A549 treated with AZD2906 at 1 μM for 4 hours (cell line): ENCODE measurements around the gene GLG1. TPM values are rescaled to one million over a fixed set of nuclear protein-coding genes. Genes with fewer than 3 reads are reported as not detected.

Source experiments
- total RNA-seq: library from RNA; stranded (reverse); fragments of 200-300 nt; extraction: Qiagen RNA extraction; gene quantifications from 5 replicates; pipeline ENCODE4 v1.2.3, GENCODE V29; 2022

The GLG1 gene
- total RNA-seq = 42.0 to 55.6 TPM (median 50.0 TPM) in 5 replicates

DNA sequence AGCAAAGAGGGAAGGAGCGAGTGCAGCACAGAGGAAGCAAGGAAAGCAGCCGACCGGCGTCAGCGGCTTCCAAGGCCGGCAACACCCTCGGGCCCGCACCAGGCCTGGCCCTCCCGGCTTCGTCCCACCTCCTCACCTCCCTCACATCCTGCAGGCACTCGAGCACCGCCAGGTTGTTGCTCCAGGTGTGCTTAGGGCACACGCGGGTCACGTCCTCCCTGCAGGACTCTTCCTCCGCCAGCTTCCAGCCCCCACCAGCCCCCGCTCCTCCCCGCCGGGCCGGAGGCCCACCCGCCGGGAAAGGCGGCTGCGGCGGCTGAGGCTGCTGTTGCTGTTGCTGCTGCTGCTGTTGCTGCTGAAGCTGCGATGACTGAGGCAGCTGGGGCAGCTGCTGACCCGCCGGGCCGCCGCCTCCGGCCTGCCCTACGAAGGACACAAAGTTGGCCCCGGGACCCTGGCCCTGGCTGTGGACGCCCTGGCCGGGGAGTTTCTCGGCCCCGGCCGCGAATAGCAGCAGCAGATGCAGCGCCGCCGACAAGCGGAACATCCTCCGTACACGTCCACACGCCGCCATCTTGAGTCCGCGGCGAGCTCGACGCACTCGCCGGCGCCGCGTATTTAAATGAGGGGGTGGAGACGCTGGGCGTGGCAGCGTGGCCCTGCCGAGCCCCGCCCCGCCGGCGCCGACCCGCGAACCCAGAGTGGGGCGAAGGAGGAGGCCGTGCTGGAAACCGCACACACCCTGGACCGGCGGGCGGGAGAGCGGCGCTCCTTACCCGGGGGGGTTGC, at the start of gene GLG1:
GLG1 (minus strand) TSS at position 594 of the 789 bp plus-strand sequence; CDS start at position 574, 20 bp downstream.

DNA sequence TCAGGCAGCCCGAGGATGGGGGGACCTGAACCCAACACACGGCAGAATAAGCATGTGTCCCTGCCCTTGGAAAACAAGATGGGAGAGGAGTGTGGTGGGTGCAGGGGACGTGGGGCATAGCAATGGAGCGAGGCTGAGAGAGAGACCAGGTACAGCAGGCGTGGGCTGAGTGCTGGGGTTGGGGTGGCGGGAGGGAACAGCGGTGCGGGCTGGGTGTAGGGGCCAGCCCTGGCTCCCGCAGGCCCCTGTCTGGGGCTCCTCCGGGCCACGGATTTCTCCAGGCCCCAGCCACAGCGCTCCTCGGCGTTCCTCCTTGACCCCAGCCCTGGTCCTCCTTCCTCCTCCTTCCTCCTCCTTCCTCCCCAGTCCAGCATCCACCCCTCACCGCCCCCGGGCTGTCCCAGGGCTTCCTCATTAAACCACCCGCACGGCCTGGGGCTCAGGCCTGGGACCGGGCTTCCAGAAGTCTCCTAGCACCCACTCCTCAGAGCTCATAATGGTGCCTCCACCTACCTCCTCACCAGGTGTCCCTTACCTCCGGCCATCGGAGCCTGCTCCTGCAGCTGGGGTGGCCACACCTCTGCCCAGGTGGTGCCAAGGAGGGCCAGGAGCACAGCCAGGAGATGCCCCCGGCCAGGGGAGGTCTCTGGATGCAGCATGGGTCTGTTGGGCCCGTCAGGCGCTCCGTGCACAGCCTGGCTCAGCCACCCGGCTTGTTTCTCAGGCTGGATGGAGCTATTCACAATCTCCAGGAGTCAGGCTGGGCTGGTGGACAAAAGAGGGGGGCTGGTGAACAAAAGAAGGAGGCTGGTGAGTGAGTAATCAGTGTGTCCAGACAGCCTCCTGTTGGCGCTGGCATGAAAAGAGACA, 186.1 kb downstream of the GLG1 start, which contains the start of gene CLEC18B:
CLEC18B (minus strand) TSS at position 867 of the 870 bp plus-strand sequence; CDS start at position 659, 208 bp downstream.

Other genes starting within 250 kb of the GLG1 start
- 0.20 to 0.24 TPM in 2 of 5 replicates, not detected in the others for gene NPIPB15, start 230.8 kb downstream of the GLG1 start, total RNA-seq
- 0.03 to 0.23 TPM (median 0.20 TPM) in 5 replicates for gene CLEC18B, start 185.6 kb downstream of the GLG1 start, total RNA-seq
- gene RFWD3, start 59.8 kb upstream of the GLG1 start, total RNA-seq = 31.2 to 37.9 TPM (median 33.1 TPM) in 5 replicates
- 39.2 to 45.0 TPM (median 41.1 TPM) in 5 replicates for gene MLKL, start 93.7 kb upstream of the GLG1 start, total RNA-seq
- 31.4 to 35.7 TPM (median 34.6 TPM) in 5 replicates for gene FA2H, start 167.7 kb upstream of the GLG1 start, total RNA-seq